Head of caudate nucleus (tissue), 42 donors: ENCODE data around the gene TNFRSF19.
"Not testable (repeated sequence)": the region's sequence is repeated elsewhere in the genome, so short reads cannot be mapped to it uniquely, and the experiment has no call there.

ENCODE experiments used
- DNase-seq, 42 donors: peaks; one replicate each; pipeline versions ENCODE4 v3.0.0 to v3.0.0-alpha.2; 2020 to 2021; ENCODE audit warnings: mixed read lengths in 7 of 42
- intact Hi-C: fragments of 100-400 bp; cut with DNase I; formaldehyde crosslinking; loops from one replicate; pipeline ENCODE4 v1.15.0; 2022

The TNFRSF19 gene

GRCh38 chr13:23563085-23563845 is 6.9 kb upstream of the TNFRSF19 start:
- intact Hi-C loops: no loop called here
- DNase-seq: no peak

DNA sequence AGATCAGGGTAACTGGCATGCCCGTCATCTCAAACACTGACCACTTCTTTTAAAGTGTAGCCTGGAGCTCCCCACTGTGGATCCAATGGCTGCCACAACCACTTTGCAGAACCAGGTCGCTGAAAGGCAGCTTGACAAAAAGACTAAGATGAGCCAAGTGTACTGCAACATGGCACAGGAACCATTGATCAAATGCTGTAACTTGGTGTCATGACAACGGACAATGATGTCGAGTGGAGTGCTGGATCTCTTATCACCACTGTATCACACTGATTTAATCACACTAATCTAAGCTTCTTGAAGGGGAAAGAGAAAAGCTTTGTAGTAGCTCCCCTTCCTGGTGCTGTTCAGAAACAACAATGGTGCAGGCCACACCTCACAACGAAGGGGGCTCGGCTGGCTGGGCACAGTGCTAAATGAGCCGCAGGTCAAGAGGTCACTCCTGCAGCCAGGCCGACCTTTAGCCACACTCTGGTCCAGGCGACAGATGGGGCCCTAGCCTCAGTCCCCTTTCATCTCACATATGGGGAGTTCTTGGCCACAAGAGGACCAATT is 2.2 kb upstream of the TNFRSF19 start:
- no peak for DNase-seq
- intact Hi-C loops: no loop called here

GRCh38 chr13:23570921-23571315 is 706 bp downstream of the TNFRSF19 start:
- intact Hi-C loops: no loop called here
- DNase-seq: no peak

- DNase-seq: no peak
- intact Hi-C loops: no loop called here
Measured at GRCh38 chr13:23571431-23571830, 1.2 kb downstream of the TNFRSF19 start.

GRCh38 chr13:23572836-23573235 is 2.6 kb downstream of the TNFRSF19 start:
- intact Hi-C loops: no loop called here
- no peak for DNase-seq

GRCh38 chr13:23574421-23575145 is 4.4 kb downstream of the TNFRSF19 start:
- intact Hi-C loops: no loop called here
- no peak for DNase-seq

DNA sequence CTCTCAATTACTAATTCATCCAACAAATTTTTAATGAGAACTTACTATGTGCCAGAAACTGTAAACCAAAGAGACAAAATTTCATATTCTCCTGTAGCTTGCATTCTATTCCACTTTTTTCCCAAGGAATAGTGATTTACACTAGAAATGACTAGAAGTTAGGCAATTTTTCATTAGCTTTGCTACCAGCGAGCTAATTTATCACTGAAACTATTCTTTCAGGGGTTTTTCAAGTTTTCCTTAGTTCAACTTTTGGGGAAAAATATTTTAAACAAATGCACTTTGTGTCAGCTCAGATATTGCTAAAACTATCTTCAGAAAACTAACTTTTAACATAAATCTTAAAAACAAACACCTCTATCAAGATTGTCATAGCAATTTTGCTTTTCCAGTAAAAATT is 5.4 kb downstream of the TNFRSF19 start:
- no peak for DNase-seq
- intact Hi-C loops: no loop called here

DNA sequence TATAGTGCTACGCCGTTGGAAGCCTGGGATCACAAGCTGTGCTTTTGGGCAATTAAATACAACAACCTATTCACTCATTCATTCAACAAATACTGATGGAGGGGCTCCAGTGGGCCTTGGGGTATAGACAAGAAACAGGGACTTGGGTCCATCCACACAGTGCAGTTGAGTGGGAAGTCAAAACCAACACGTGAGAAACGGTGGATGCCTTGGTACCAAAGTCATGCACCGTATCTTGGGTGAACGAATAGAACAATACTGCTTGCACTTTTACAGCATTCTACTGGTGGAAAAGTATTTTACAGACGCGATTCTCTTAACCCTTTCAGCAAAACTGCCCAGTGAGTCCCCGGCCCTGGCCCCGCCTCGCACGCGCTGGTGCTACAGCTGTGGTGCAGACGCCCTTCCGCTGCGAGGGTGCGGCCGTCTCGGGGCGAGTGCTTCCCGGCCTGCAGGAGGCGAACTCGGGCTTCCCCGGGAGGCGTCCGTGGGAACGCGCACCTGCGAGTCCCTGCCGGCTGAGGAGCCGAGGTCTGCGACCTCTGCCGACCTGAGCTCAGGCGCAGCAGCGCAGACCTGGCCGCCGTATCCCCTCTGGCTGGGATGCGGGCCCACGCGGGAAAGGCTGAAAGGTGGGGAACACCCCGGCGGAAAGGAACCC is 8.3 kb downstream of the TNFRSF19 start:
- DNase-seq: peak in 41 of 42 donors; percentile 36 to 81 (median 67)
- intact Hi-C loops: no loop called here

GRCh38 chr13:23579072-23579895 is 9.1 kb downstream of the TNFRSF19 start:
- DNase-seq: peak; percentile 74 to 95 (median 91)
- intact Hi-C loops: no loop called here

DNA sequence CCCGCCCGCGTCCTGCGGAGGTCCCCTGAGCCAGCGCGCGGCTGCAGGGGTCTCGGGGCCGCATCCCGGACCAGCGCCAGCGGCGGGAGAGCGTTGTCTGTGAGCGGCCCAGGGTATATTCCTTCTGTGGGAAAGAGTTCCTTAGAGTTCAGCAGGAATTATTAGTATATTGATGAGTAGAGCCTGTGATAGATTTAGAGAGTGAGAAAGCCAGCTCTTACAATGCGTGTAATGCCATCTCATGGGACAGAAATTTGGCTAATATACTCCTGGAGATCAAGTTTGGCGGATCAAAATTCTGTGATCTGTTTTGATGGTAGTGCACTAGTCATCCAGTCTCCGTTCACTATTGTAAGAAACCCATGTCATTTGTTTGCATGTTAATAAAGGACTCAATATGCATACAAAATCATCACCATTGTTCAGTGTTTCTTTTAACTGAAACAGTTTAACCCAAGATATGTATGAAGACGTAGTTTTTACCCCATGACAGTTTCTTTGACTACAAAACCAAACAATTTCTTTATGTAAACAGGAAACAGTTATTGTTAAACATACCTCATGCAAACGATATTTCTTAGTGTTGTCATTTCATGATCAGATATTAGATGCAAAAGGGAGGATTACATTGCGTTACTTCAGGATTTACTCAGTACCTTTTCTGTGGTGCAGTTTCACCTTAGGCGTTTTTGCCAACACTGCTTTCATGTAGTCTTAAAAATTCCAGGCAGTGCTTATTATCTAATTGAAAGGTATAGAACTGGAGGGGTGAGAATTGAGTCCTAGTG is 9.9 kb downstream of the TNFRSF19 start:
- DNase-seq: no peak
- intact Hi-C loops: no loop called here

GRCh38 chr13:23580684-23581060 is 10.5 kb downstream of the TNFRSF19 start:
- intact Hi-C loops: no loop called here
- DNase-seq: no peak

GRCh38 chr13:23583491-23583890 is 13.3 kb downstream of the TNFRSF19 start:
- no peak for DNase-seq
- intact Hi-C loops: no loop called here

DNA sequence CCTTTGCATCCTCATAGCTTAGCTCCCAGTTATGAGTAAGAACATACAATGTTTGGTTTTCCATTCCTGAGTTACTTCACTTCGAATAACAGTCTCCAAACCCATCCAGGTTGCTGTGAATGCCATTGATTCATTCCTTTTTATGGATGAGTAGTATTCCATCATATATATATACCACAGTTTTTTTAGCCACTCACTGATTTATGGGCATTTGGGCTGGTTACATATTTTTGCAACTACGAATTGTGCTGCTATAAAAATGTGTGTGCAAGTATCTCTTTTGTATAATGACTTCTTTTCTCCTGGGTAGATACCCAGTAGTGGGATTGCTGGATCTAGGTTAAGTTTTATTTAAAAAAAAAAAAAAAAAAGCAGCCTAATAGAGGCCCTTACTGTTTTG is 14.1 kb downstream of the TNFRSF19 start:
- no peak for DNase-seq
- intact Hi-C loops: no loop called here

DNA sequence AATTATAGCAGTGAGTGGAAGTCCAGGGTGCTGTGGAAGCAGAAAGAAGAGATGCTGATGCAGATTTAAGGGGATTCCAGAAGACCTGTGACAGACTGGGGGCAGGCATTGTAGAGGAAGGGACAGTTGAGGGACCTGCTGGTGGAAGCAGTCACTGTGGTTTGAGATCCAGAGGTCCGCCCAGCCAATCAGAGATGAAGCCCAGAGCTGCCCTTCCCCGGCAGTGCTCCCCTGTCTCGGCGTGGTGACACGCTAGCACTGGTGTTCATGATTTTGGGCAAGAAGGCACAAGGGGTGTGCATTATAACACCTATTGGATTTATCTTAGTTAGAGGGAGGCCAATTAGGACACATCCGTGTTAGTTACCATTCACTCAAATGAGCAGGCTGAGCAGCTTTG is 16.1 kb downstream of the TNFRSF19 start:
- DNase-seq: no peak
- intact Hi-C loops: no loop called here

DNA sequence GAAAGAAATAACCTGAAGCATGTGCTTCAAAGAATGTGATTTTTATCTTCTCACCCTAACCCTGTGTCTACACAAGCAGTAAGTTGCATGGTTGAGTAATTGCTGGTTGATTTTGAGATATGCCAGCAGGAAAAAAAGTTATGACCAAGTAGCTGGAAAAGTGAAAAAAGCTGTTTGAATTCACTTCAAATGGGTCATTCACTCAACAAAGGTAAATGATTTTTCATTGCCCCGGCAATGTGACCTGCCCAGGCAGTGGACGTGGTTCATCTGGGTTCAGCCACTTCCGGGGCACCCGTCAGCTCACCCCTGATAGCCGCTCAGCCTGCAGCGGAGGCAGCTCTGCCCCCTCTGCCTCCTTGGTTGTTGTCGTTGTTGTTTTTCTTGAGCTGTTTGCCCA is 18.5 kb downstream of the TNFRSF19 start:
- intact Hi-C loops: no loop called here
- no peak for DNase-seq

GRCh38 chr13:23592596-23592995 is 22.4 kb downstream of the TNFRSF19 start:
- no peak for DNase-seq
- intact Hi-C loops: no loop called here

- intact Hi-C loops: no loop called here
- DNase-seq: no peak
Measured at GRCh38 chr13:23593148-23593547, 22.9 kb downstream of the TNFRSF19 start.

DNA sequence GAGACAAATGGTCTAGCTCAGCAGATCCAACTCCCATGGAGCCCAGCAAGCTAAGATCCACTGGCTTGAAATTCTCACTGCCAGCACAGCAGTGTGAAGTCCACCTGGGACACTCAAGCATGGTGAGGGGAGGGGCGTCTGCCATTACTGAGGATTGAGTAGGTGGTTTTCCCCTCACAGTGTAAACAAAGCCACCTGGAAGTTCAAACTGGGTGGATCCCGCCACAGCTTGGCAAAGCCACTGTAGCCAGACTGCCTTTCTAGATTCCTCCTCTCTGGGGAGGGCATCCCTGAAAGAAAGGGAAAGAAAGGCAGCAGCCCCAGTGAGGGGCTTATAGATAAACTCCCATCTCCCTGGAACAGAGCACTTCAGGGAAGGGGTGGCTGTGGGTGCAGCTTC is 24.1 kb downstream of the TNFRSF19 start:
- DNase-seq, intact Hi-C loops: not testable (repeated sequence)
